Activated CD8-positive, alpha-beta memory T cell treated with anti-CD3 and anti-CD28 coated beads for 4 hours (primary cell): ENCODE measurements around the gene GPD1.

ENCODE experiments used
- DNase-seq, 2 donors: peaks; one replicate each; pipeline ENCODE4 v3.0.0-alpha.2; 2020; ENCODE audit warnings: low read depth in 2 of 2

Gene GPD1

GRCh38 chr12:50101663-50102062, 2.1 kb upstream of the GPD1 start:
- DNase-seq = no peak

- no peak for DNase-seq
These were observed 1.7 kb upstream of the GPD1 start for GRCh38 chr12:50102131-50102531.

DNA sequence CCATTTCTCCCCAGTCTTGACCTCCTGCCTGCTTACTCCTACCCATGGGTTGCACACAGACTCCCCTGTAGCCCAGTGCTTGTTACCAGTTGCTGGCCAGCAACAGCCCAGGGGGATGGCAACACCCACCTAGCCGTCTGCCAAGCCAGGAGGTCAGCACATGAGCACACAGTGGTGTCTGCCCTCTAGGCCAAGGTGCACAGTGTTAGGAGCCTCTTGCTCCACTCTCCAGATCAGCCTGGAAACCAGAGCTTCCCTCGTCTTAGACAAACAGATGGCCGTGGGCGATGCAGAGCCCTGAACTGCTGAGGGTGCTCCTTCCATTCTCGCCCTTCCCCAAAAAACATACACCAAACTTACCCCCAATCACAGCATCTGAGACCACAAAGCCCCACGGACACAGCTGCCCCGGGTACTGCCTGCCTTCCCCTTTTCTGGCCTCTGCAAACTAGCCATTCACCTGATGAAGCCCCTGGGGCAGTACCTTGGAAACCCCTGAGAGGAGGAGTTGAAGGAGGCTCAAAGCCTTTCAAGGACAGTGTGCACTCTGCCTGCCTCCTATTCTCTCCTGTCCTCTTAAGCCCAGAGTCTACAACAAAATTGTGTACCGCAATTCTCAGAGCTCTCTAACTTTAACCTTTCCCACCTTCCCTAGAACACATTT, 1.0 kb upstream of the GPD1 start:
- no peak for DNase-seq

- DNase-seq = no peak
These were observed 457 bp upstream of the GPD1 start for GRCh38 chr12:50103351-50103750.

DNA sequence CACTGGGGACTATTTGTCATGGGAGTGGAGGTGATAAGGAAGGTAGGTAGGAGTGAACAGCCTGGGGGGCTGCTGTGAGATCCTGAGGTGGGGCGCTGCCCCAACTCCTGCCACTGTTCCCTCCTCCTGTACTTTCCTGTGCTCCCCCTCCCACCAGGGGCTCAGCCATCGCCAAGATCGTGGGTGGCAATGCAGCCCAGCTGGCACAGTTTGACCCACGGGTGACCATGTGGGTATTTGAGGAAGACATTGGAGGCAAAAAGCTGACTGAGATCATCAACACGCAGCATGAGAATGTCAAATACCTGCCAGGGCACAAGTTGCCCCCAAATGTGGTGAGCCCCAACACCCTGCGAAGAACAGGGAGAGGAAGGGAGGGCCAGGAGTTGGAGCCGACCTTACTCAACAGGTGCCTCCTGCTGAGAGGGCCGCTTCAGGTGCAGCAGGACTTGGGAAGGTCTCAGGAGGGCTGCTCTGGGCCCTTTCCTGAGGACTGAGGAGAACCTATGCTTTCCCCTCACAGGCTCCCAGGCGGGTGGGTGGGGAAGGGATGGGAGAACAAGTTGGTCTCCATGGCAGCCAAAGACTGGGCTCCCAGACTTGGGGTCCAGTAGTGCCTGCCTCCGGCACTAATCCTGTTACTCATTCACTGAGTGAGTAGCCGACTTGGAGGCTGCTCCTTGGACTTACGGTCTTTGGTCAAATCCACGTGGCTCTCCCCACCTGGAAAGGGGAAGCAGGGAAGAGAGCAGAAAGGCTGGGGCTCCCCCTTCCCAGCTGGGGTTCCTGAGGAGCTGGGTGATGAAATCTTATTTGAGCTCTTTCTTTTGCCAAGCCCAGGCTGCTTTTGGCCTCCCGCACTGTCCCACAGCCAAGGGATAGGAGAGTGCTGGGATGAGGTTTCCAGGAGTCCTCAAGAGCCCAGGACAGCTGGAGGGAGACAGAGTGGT, 884 bp downstream of the GPD1 start:
- no peak for DNase-seq

GRCh38 chr12:50105913-50106450, 2.2 kb downstream of the GPD1 start:
- DNase-seq = no peak

GRCh38 chr12:50106907-50107306, 3.1 kb downstream of the GPD1 start:
- DNase-seq = no peak

- no peak for DNase-seq
These were observed 3.8 kb downstream of the GPD1 start for GRCh38 chr12:50107416-50108268.

GRCh38 chr12:50109319-50109718, 5.5 kb downstream of the GPD1 start:
- no peak for DNase-seq

GRCh38 chr12:50110127-50110761, 6.4 kb downstream of the GPD1 start:
- no peak for DNase-seq

DNA sequence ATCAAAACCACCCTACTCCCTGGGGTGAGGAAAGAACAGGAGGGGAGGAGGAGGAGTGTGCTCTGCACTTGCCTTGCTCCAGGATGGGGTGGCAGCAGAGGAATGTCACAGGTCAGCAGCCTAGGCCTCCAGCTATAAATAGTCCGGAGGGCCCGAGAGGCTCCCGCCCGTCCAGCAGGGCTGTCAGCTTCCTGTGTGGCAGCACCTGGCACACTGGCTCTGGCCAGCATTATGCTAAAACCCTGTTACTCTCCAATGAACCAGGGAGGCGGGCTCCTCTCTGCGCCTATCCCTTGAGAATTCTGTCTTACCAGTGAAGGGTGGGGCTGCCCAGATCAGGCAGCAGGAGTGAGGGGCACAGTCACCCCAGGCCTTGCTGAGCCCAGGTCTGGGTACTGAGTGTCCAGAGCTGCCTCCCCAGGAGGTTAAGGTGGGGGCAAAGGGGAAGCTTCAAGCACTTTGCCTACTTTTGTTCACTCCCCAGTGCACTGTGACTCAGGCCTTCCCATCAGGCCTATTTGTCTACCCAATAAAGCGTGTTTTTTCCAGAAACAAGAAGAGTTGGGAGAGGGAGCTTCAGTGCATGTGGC, 7.0 kb downstream of the GPD1 start:
- DNase-seq = no peak

DNA sequence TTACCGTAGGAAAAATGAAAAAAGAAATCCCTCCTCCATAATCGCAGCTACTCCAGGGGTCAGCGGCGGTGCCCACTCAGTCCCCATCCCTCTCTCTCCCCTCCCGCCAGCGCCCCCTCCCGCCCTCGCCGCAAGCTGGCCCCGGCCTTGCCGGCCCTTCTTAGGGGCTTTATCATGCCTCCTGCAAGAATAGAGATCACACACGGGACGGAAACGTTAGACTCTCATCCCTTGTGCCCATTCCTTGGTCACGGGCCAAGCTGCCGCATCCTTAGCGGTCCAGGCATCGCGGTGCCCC, 7.5 kb downstream of the GPD1 start:
- no peak for DNase-seq

GRCh38 chr12:50111693-50112455, 8.1 kb downstream of the GPD1 start, which contains the start of gene COX14:
Gene COX14 (plus strand): TSS chr12:50112236. CDS start chr12:50120044, 7,808 bp downstream.
- peak; percentile 98 to 99 for DNase-seq

- peak in 1 of 2 donors; percentile 13 for DNase-seq
These were observed 8.8 kb downstream of the GPD1 start for GRCh38 chr12:50112456-50113218.

DNA sequence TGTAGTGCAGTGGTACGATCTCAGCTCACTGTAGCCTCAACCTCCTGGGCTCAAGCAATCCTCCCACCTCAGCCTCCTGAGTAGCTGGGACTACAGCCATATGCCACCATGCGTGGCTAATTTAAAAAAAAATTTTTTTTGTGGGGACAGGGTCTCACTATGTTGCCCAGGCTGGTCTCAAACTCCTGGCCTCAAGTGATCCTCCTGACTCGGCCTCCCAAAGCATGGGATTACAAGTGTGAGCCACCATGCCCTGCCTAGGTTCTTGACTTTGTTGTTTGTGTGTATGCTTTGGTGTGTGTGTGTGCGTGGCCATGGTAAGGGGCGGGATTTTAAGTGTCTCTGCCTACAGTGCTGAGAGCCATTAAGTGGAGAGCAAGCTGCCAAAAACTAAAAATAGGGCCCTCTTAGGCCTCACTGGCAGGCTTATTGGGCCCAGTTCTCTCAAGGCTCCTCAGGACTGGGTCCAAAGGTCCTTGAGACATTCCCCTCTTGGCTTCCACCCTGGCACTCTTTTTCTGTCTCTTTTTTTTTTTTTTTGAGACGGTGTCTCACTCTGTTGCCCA, 13.3 kb downstream of the GPD1 start:
- DNase-seq = no peak

DNA sequence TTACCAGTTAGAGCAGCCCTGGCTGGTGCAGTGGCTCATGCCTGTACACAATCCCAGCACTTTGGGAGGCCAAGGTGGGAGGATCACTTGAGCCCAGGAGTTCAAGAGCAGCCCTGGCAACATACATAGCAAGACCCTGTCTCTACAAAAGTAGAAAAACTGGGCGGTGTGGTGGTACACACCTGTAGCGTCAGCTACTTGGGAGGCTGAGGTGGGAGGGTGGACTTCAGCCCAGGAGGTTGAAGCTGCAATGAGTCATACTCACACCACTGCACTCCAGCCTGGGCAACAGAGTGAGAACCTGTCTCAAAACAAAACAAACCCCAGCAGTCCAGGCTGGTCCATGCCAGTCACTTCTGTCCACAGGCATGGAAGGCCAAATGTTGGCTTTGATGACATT, 15.6 kb downstream of the GPD1 start:
- no peak for DNase-seq

DNA sequence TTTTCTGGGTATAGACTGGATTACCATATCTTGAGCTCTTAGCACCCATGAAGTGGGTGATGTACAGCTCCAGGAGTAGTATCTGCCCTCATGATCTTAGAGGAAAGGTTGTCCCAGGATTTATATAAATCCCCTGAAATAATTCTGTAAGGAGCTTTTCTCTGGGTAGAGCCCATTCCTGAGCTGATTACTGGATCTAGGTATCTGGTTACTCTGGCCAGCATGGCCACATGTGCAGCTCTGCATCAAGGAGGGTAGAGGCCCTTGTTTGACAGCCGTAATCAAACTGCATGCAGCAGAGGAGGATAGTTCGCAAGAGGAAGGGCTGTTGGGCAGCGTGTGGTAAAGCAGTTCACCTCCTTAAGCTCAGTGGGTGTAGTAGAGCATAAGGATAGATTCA, 16.7 kb downstream of the GPD1 start:
- no peak for DNase-seq

GRCh38 chr12:50120953-50121352, 17.1 kb downstream of the GPD1 start:
- DNase-seq = no peak

GRCh38 chr12:50121641-50122040, 17.8 kb downstream of the GPD1 start:
- no peak for DNase-seq
